ENCODE results near the gene TNFRSF12A. TPM values are rescaled to one million over a fixed set of nuclear protein-coding genes. Genes with fewer than 3 reads are reported as not detected.

Gene TNFRSF12A
- total and polyA plus RNA-seq, 2 of the 8 experiments (the other 6 are each of a cell fraction or from before 2014, with no cell fraction given): 81.0 to 82.5 TPM

- POLR2A ChIA-PET (ENCODE audit: partially characterized antibody): interaction anchor here (0.7 to 6.1 kb wide), 9 partner anchors 13 to 82 kb away, joined by 3 to 94 read pairs (median 4); partner anchors contain the start of genes HCFC1R1, PAQR4, THOC6 and TNFRSF12A
- peaks cover 0 to 7% (median 4%) of the 10 kb centered on the region in 4 experiments; a peak in 3 of 7 replicates for H3K4me1 ChIP-seq (replicated peaks in 1 of 4; ENCODE audit: control insufficient read depth in 3 of 4, insufficient read depth in 4 of 4, low read length in 3 of 4)
- H3K9me3 ChIP-seq (ENCODE audit: insufficient read depth in 2 of 2, low read depth in 1 of 2, low read length in 1 of 2): no peaks in the 10 kb centered on the region
- H4K5ac ChIP-seq (ENCODE audit: insufficient read length, low read depth, low read length): no peak overlapping the region
- H3K79me1 ChIP-seq (ENCODE audit: low read depth, low read length): no peaks in the 10 kb centered on the region
- H3K9ac ChIP-seq (replicated peaks in 1 of 4; ENCODE audit: extremely low read depth in 1 of 4, low read depth in 3 of 4, low read length in 3 of 4): no peak overlapping the region
- CTCF ChIA-PET (ENCODE audit: partially characterized antibody): interaction anchor here (0.9 to 7.4 kb wide), 5 partner anchors 8 to 26 kb away, joined by 3 to 117 read pairs (median 7); no protein-coding TSS in a partner anchor
- H2BK5ac ChIP-seq (ENCODE audit: low read depth, low read length): no peak overlapping the region
- no peak overlapping the region for H2BK120ac ChIP-seq (replicated peaks; ENCODE audit: low read depth, low read length)
- H3K4me3 ChIP-seq (ENCODE audit: extremely low read depth in 1 of 4, insufficient read depth in 2 of 4, low read depth in 3 of 4, low read length in 4 of 4): no peak overlapping the region
- no peak overlapping the region for H2AFZ ChIP-seq (ENCODE audit: low read length)
- no peak overlapping the region for H2BK12ac ChIP-seq (ENCODE audit: low read depth, low read length)
- peaks cover 0 to 8% (median 3%) of the 10 kb centered on the region in 4 experiments; a peak in 6 of 7 replicates for H3K27me3 ChIP-seq (replicated peaks in 1 of 4; ENCODE audit: control insufficient read depth in 3 of 4, extremely low read depth in 1 of 4, insufficient read depth in 3 of 4, low read length in 3 of 4)
- peaks cover 6% of the 10 kb centered on the region; the same call in 1 of the 2 replicates for H3K23me2 ChIP-seq (ENCODE audit: low read depth, low read length)
- no peak overlapping the region for H2BK15ac ChIP-seq (ENCODE audit: low read length)
- H3K23ac ChIP-seq (ENCODE audit: insufficient read length): no peak overlapping the region
- H3K36me3 ChIP-seq (ENCODE audit: control insufficient read depth in 2 of 4, insufficient read depth in 4 of 4, low read length in 3 of 4): no peaks in the 10 kb centered on the region; a peak in 1 of 8 replicates
- H4K91ac ChIP-seq (replicated peaks; ENCODE audit: insufficient read length, low read length): no peak overlapping the region
- H3K14ac ChIP-seq (ENCODE audit: insufficient read length): no peak overlapping the region
- DNase-seq (ENCODE audit: low read depth in 1 of 2, low spot score in 2 of 2) (no peak), FAIRE-seq (no peak)
- no peaks in the 10 kb centered on the region for H3K79me2 ChIP-seq (ENCODE audit: control insufficient read depth in 1 of 2, insufficient read depth in 2 of 2, low read length in 2 of 2)
- no peak overlapping the region; the same call in 1 of the 2 replicates for H3K18ac ChIP-seq (ENCODE audit: extremely low read depth, low read length)
- H4K8ac ChIP-seq (ENCODE audit: extremely low read depth, insufficient read depth, low read length): no peak overlapping the region
- no peak overlapping the region for H3K27ac ChIP-seq (ENCODE audit: low read depth, low read length)
- H3K4me2 ChIP-seq (ENCODE audit: insufficient read depth in 1 of 2, low read depth in 2 of 2, low read length in 2 of 2): no peak overlapping the region
- WGBS, 2 experiments (ENCODE audit: extremely low coverage in 1 of 2, insufficient coverage in 1 of 2, insufficient read length in 1 of 2, insufficient replicate concordance in 2 of 2, low coverage in 1 of 2, low lambda C conversion rate in 2 of 2, missing lambda C conversion rate in 1 of 2): 82% methylated on average over 9 of the region's 9 CpGs; no CpG with 5 or more reads in 1 of the 2 experiments
- no peak overlapping the region for H2AK5ac ChIP-seq (ENCODE audit: low read depth, low read length)
- peaks cover under 1 to 18% of the 10 kb centered on the region in 2 experiments for H4K20me1 ChIP-seq (replicated peaks in 1 of 2; ENCODE audit: control insufficient read depth in 1 of 2, insufficient read depth in 2 of 2, low read length in 2 of 2)
- H3K56ac ChIP-seq (replicated peaks; ENCODE audit: insufficient read length, low read depth, low read length): no peak overlapping the region
- TF ChIP-seq USF2 (IDR thresholded peaks at IDR 0.05; ENCODE audit: low read length) (no peak), NRF1 (IDR thresholded peaks at IDR 0.05; ENCODE audit: low read depth, low read length) (no peak), JUND (IDR thresholded peaks at IDR 0.05; ENCODE audit: low read length) (no peak), POU5F1 (IDR thresholded peaks at IDR 0.05; ENCODE audit: low read depth, low read length) (no peak), PHF8 (conservative IDR thresholded peaks at IDR 0.05; ENCODE audit: low read depth, low read length) (no peak), RAD21 (IDR thresholded peaks at IDR 0.05 in 1 of 2, conservative IDR thresholded peaks at IDR 0.05 in 1 of 2; ENCODE audit: low read depth in 2 of 2, low read length in 2 of 2) (no peak), TBP (IDR thresholded peaks at IDR 0.05; ENCODE audit: low read depth, low read length) (no peak), SP4 (IDR thresholded peaks at IDR 0.05; ENCODE audit: low read length) (no peak), HDAC2 (IDR thresholded peaks at IDR 0.05; ENCODE audit: borderline replicate concordance in 1 of 2, low read depth in 2 of 2, low read length in 2 of 2) (no peak), EGR1 (IDR thresholded peaks at IDR 0.05; ENCODE audit: borderline replicate concordance, low read depth, low read length) (no peak), CHD1 (IDR thresholded peaks at IDR 0.05; ENCODE audit: low read depth, low read length) (no peak), CEBPB (IDR thresholded peaks at IDR 0.05; ENCODE audit: low read depth, low read length) (no peak)
- H3K4ac ChIP-seq (replicated peaks; ENCODE audit: insufficient read length, low read depth, low read length): no peak overlapping the region
- H2BK20ac ChIP-seq (ENCODE audit: low read length): no peak overlapping the region
Measured at GRCh38 chr16:3051494-3051893, 31.3 kb downstream of the TNFRSF12A start.
